GM18873 (cell line): Measurements from ENCODE around the gene ATP6V1A.

ENCODE experiments used
- ATAC-seq: cut with Tn5 transposase; IDR thresholded peaks from one replicate; pipeline ENCODE4 v1.9.1; 2021; ENCODE audit warnings: mild to moderate bottlenecking, moderate library complexity, moderate number of reproducible peaks; ENCODE audit not compliant: unreplicated experiment, low FRiP score

The ATP6V1A gene

GRCh38 chr3:113745756-113746547 lies 883 bp upstream of the ATP6V1A start, which contains the start of gene NAA50:
TSS of gene NAA50 (minus strand) at chr3:113746249. CDS start at chr3:113745949, 300 bp downstream.
- ATAC-seq = peak; percentile 31

- peak; percentile 0 for ATAC-seq
Observed at GRCh38 chr3:113747283-113748046, 630 bp downstream of the ATP6V1A start.

- no peak for ATAC-seq
Observed at GRCh38 chr3:113751141-113751540, 4.3 kb downstream of the ATP6V1A start.

- no peak for ATAC-seq
Observed at GRCh38 chr3:113753376-113753985, 6.6 kb downstream of the ATP6V1A start.

- ATAC-seq = no peak
Observed at GRCh38 chr3:113754494-113755159, 7.8 kb downstream of the ATP6V1A start.

GRCh38 chr3:113758389-113759024 lies 11.7 kb downstream of the ATP6V1A start:
- ATAC-seq = no peak

GRCh38 chr3:113764698-113765097 lies 17.9 kb downstream of the ATP6V1A start:
- ATAC-seq = no peak

GRCh38 chr3:113769551-113769950 lies 22.7 kb downstream of the ATP6V1A start:
- ATAC-seq = peak; percentile 66

GRCh38 chr3:113771993-113772392 lies 25.2 kb downstream of the ATP6V1A start:
- no peak for ATAC-seq

GRCh38 chr3:113773381-113773780 lies 26.5 kb downstream of the ATP6V1A start:
- ATAC-seq = no peak

- ATAC-seq = no peak
Observed at GRCh38 chr3:113775516-113775915, 28.7 kb downstream of the ATP6V1A start.

GRCh38 chr3:113776564-113776963 lies 29.7 kb downstream of the ATP6V1A start:
- no peak for ATAC-seq

- no peak for ATAC-seq
Observed at GRCh38 chr3:113783463-113783862, 36.6 kb downstream of the ATP6V1A start.

- no peak for ATAC-seq
Observed at GRCh38 chr3:113783980-113784379, 37.1 kb downstream of the ATP6V1A start.

- ATAC-seq = no peak
Observed at GRCh38 chr3:113791381-113791780, 44.5 kb downstream of the ATP6V1A start.

- ATAC-seq = no peak
Observed at GRCh38 chr3:113794526-113794925, 47.7 kb downstream of the ATP6V1A start.

GRCh38 chr3:113795693-113796092 lies 48.9 kb downstream of the ATP6V1A start:
- no peak for ATAC-seq

GRCh38 chr3:113802795-113803455 lies 56.1 kb downstream of the ATP6V1A start:
- ATAC-seq = no peak

GRCh38 chr3:113804661-113805060 lies 57.8 kb downstream of the ATP6V1A start:
- ATAC-seq = no peak

- no peak for ATAC-seq
Observed at GRCh38 chr3:113805249-113805648, 58.4 kb downstream of the ATP6V1A start.
